Activated T-cell treated with anti-CD3 and anti-CD28 coated beads, Interleukin-2, amount 50 U/mL, for 4 hours (primary cell): ENCODE measurements around the gene GDF7. TPM values are rescaled to one million over a fixed set of nuclear protein-coding genes. Genes with fewer than 3 reads are reported as not detected.

Source experiments
- ATAC-seq, 2 donors: fragments of 200-7000 bp; cut with Tn5 transposase; one replicate each; pipeline ENCODE4 v1.10.0; 2021
- DNase-seq: peaks from one replicate; pipeline ENCODE4 v3.0.0-alpha.2; 2020
- H3K27me3 Mint-ChIP-seq: one replicate; pipeline ENCODE4 v1.8.0; 2021; ENCODE audit warnings: low read depth, mixed read lengths
- H3K36me3 Mint-ChIP-seq: one replicate; pipeline ENCODE4 v1.8.0; 2022; ENCODE audit warnings: mixed read lengths; ENCODE audit not compliant: insufficient read depth
- H3K4me1 Mint-ChIP-seq: one replicate; pipeline ENCODE4 v1.8.0; 2021; ENCODE audit warnings: low read depth, mixed read lengths
- H3K4me3 Mint-ChIP-seq: one replicate; pipeline ENCODE4 v1.8.0; 2021; ENCODE audit warnings: mild to moderate bottlenecking, moderate library complexity, mixed read lengths
- H3K9me3 Mint-ChIP-seq: one replicate; pipeline ENCODE4 v1.8.0; 2021; ENCODE audit warnings: mixed read lengths
- total RNA-seq, 3 donors: library from RNA; stranded (reverse); gene quantifications; one replicate each; pipeline ENCODE4 v1.2.1, GENCODE V29; 2021

GDF7 gene
- total RNA-seq, 3 donors from 2014 or later = 0.03 to 0.05 TPM; not detected in 1

GRCh38 chr2:20723543-20723942 lies 56.6 kb downstream of the GDF7 start:
- Mint-ChIP-seq H3K4me3 (no peak overlapping the region), H3K9me3 (peaks cover 11% of the 10 kb centered on the region), H3K36me3 (peaks cover 47% of the 10 kb centered on the region), H3K4me1 (no peaks in the 10 kb centered on the region), H3K27me3 (no peaks in the 10 kb centered on the region)
- ATAC-seq (no peak), DNase-seq (no peak)

- ATAC-seq = no peak
- Mint-ChIP-seq H3K9me3 (peaks cover 3% of the 10 kb centered on the region), H3K27me3 (no peaks in the 10 kb centered on the region), H3K4me1 (no peaks in the 10 kb centered on the region), H3K36me3 (peaks cover 41% of the 10 kb centered on the region), H3K4me3 (no peak overlapping the region)
- DNase-seq = no peak
Measured at GRCh38 chr2:20724500-20725053, 57.6 kb downstream of the GDF7 start.

GRCh38 chr2:20725782-20726181 lies 58.8 kb downstream of the GDF7 start:
- peaks cover 38% of the 10 kb centered on the region for H3K36me3 Mint-ChIP-seq
- H3K9me3 Mint-ChIP-seq = no peaks in the 10 kb centered on the region
- DNase-seq (no peak), ATAC-seq (no peak)
- no peaks in the 10 kb centered on the region for H3K4me1 Mint-ChIP-seq
- H3K4me3 Mint-ChIP-seq = no peak overlapping the region
- H3K27me3 Mint-ChIP-seq = no peaks in the 10 kb centered on the region

- Mint-ChIP-seq H3K4me3 (no peak overlapping the region), H3K9me3 (no peaks in the 10 kb centered on the region), H3K36me3 (peaks cover 33% of the 10 kb centered on the region), H3K4me1 (no peaks in the 10 kb centered on the region), H3K27me3 (no peaks in the 10 kb centered on the region)
- ATAC-seq = no peak
- DNase-seq = no peak
Measured at GRCh38 chr2:20726913-20727312, 60.0 kb downstream of the GDF7 start.

GRCh38 chr2:20728114-20728758 lies 61.3 kb downstream of the GDF7 start:
- ATAC-seq (no peak), DNase-seq (no peak)
- H3K36me3 Mint-ChIP-seq = peaks cover 33% of the 10 kb centered on the region
- H3K4me1 Mint-ChIP-seq = no peaks in the 10 kb centered on the region
- no peaks in the 10 kb centered on the region for H3K9me3 Mint-ChIP-seq
- H3K27me3 Mint-ChIP-seq = no peaks in the 10 kb centered on the region
- H3K4me3 Mint-ChIP-seq = no peak overlapping the region

Other genes with a start within 250 kb of the GDF7 start
- gene RHOB, start 220.1 kb upstream of the GDF7 start, total RNA-seq = 10 to 100 TPM; 14.2 to 14.6 (median 14.2) TPM
- gene HS1BP3, start 16.0 kb upstream of the GDF7 start, total RNA-seq = 1 to 10 TPM; 6.0 to 6.7 (median 6.3) TPM
- gene LDAH, start 156.0 kb downstream of the GDF7 start, total RNA-seq = 10 to 100 TPM; 28.9 to 32.2 (median 30.1) TPM